K562 (cell line): ENCODE measurements around the gene ZEB2. TPM values are rescaled to one million over a fixed set of nuclear protein-coding genes. Genes with fewer than 3 reads are reported as not detected.

Experiments
- CEBPZ ChIP-seq: fragments of 150-350 bp; IDR thresholded peaks from 2 replicates; pipeline ENCODE4 v1.6.1; 2014; ENCODE audit warnings: low read depth, mild to moderate bottlenecking, low read length, borderline replicate concordance
- CTBP1 ChIP-seq: fragments of 450-650 bp; IDR thresholded peaks from 2 replicates; pipeline ENCODE4 v1.6.1; 2016; ENCODE audit warnings: borderline replicate concordance
- E2F3 ChIP-seq: fragments of 250-450 bp; sonication (Bioruptor Pico); IDR thresholded peaks from 2 replicates; pipeline ENCODE4 v1.4.0; 2020; ENCODE audit warnings: mild to moderate bottlenecking
- MAFG ChIP-seq: fragments of 450-650 bp; conservative IDR thresholded peaks from 2 replicates; pipeline ENCODE4 v1.6.1; 2016; ENCODE audit warnings: missing genetic modification characterization, missing compliant biosample characterization
- NFE2L1 ChIP-seq: fragments of 450-650 bp; IDR thresholded peaks from 2 replicates; pipeline ENCODE4 v1.6.1; 2016; ENCODE audit warnings: missing genetic modification characterization, low read depth, mild to moderate bottlenecking, missing compliant biosample characterization, moderate library complexity, borderline replicate concordance
- SMARCA4 ChIP-seq: fragments of 450-650 bp; IDR thresholded peaks from 2 replicates; pipeline ENCODE4 v1.6.1; 2016
- ZEB2 ChIP-seq: fragments of 450-650 bp; IDR thresholded peaks from 2 replicates; pipeline ENCODE4 v1.6.1; 2016
- ZNF134 ChIP-seq: fragments of 250-450 bp; sonication (Bioruptor Pico); conservative IDR thresholded peaks from 2 replicates; pipeline ENCODE4 v1.4.0; 2020
- ZNF431 ChIP-seq: sonication (generic); formaldehyde crosslinking; IDR thresholded peaks from 2 replicates; pipeline ENCODE4 v1.8.0; 2022; ENCODE audit warnings: mild to moderate bottlenecking, missing genetic modification reagents
- ZNF766 ChIP-seq: fragments of 200-800 bp; sonication (Bioruptor generic); conservative IDR thresholded peaks from 2 replicates; pipeline ENCODE4 v1.6.1; 2016; ENCODE audit warnings: missing genetic modification characterization, missing compliant biosample characterization
- polyA plus RNA-seq, 8 experiments: library from polyadenylated mRNA; depleted of rRNA in 4 of 8; stranded (reverse) in 5 of 8; unstranded in 3 of 8; fragments of >200 nt; fragmentation: Nextera tagmentation in 2 of 8; fragmentation: Illumina TruSeq in 1 of 8; extraction: Ambion mirVana in 2 of 8; extraction: Trizol in 1 of 8; gene quantifications; 2 replicates each; pipeline versions ENCODE4 v1.2.1 to v1.2.3, GENCODE V29; 2011 to 2014; ENCODE audit warnings: inconsistent platforms in 1 of 8, missing spikeins in 1 of 8
- total RNA-seq, 7 experiments: library from RNA; depleted of rRNA in 6 of 7; stranded (reverse); fragments of >200 nt in 6 of 7; fragmentation: Illumina TruSeq in 2 of 7; extraction: Trizol in 2 of 7; gene quantifications; 2 replicates each; pipeline versions ENCODE4 v1.2.1 to v1.2.3, GENCODE V29; 2011 to 2021; ENCODE audit warnings: low replicate concordance in 1 of 7

Gene ZEB2
- total and polyA plus RNA-seq, 9 of the 15 experiments (the other 6 are each of a cell fraction or from before 2014, with no cell fraction given) = 15.1 to 113 (median 72.3) TPM

GRCh38 chr2:144443837-144444817 is 75.8 kb downstream of the ZEB2 start (continued):
- TF ChIP-seq CEBPZ = no peak
- TF ChIP-seq ZNF134 = no peak
- 0 out of 2 replicates have a peak, but pooled peaks have one; percentile 21 for TF ChIP-seq SMARCA4
- TF ChIP-seq MAFG (tag) = peak; percentile 85
- 0 out of 2 replicates have a peak, but pooled peaks have one; percentile 30 for TF ChIP-seq CTBP1
- no peak for TF ChIP-seq ZNF431 (CRISPR knock-in tag)
- 0 out of 2 replicates have a peak, but pooled peaks have one; percentile 25 for TF ChIP-seq ZEB2
- TF ChIP-seq NFE2L1 = peak; percentile 53
- TF ChIP-seq E2F3 (CRISPR knock-in tag) = no peak
- TF ChIP-seq ZNF766 (CRISPR knock-in tag) = 0 out of 2 replicates have a peak, but pooled peaks have one; percentile 54
